Measurements from ENCODE around the gene SHISA5.

DNA sequence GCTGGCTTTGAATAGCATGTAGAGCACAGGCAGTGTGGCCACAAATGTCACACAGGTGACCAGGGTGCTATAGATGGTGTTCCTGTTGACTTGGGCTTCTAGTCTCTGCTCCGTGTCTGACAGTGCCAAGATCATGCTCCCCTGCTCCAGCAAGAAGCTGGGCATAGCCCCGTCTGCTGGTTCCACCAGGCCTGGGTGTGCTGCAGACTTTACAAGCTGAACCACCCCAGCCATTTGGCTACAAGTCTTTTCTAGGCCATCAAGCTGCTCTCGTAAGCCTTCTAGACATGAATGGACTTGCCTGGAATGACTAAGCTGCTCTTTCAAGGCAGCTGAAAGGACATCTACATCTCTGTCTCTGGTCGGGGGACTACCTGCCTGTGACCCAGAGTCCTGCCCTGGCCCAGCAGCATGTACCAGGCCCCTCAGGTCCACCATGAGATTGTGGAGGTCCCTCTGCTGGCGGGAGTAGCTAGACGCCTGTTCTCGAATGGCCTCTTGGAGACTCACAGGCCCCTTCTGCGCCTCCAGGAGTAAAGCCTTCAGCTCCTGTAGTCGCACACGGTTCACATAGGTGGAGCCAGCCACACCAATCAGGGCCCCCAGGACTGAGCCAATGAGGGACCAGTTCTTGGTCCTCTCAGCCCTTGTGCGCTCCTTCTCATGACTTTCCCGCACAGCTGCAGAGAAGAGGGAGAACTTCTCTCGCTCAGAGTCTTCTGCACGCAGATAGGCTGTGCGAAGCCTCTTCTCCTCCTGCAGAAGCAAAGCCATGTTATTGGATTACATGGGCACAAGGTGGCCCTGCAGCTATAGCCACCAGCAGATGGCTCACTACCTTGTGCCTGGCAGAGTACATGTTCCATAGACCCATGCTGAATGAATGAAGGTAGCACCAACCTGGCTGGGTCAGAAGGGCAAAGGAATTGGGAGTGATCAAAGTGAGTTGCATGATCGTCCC lies 71.3 kb downstream of the SHISA5 start:
- TF ChIP-seq CTCF (conservative IDR thresholded peaks at IDR 0.05; ENCODE audit: low read depth in 2 of 2): peak; percentile 48 to 68
- TF ChIP-seq REST (IDR thresholded peaks at IDR 0.05; ENCODE audit: unreplicated experiment): no peak
- TF ChIP-seq EZH2phosphoT487 (IDR thresholded peaks at IDR 0.05; ENCODE audit: unreplicated experiment): no peak
- no peak for TF ChIP-seq ZNF331 (CRISPR knock-in tag; IDR thresholded peaks at IDR 0.05; ENCODE audit: low read depth)
- TF ChIP-seq POLR2AphosphoS5 (IDR thresholded peaks at IDR 0.05; ENCODE audit: low read depth): no peak

Data from GM23338 (cell line).